Body of pancreas (tissue), 4 donors: ENCODE data around the gene MAU2. TPM values are rescaled to one million over a fixed set of nuclear protein-coding genes. Genes with fewer than 3 reads are reported as not detected.

Source experiments
- ATAC-seq: fragments of 150-250 bp; one replicate; pipeline ENCODE4 v1.9.1; 2016
- DNase-seq, 4 donors: peaks; one replicate each; pipeline ENCODE4 v3.0.0-alpha.2; 2019
- H3K27ac ChIP-seq, 4 donors: fragments of 200-600 bp; sonication (generic); 1 replicate in 3 of 4; 2 replicates in 1 of 4; pipeline versions ENCODE4 v1.5.1 to v1.6.1; 2016 to 2019; ENCODE audit warnings: mild to moderate bottlenecking in 1 of 4, mixed read lengths in 1 of 4, moderate library complexity in 1 of 4
- H3K27me3 ChIP-seq, 2 donors: fragments of 200-600 bp; sonication (generic); one replicate each; pipeline ENCODE4 v1.6.0; 2016; ENCODE audit warnings: mild to moderate bottlenecking in 1 of 2
- H3K36me3 ChIP-seq, 2 donors: fragments of 200-600 bp; sonication (generic); replicated peaks in 1 of 2; 2 replicates each; pipeline ENCODE4 v1.5.1; 2016; ENCODE audit warnings: low read depth in 2 of 2; ENCODE audit not compliant: insufficient read depth in 1 of 2
- H3K4me1 ChIP-seq: fragments of 200-600 bp; sonication (generic); one replicate; pipeline ENCODE4 v1.6.0; 2016
- H3K4me3 ChIP-seq, 2 donors: fragments of 200-600 bp; sonication (generic); 1 replicate in 1 of 2; 2 replicates in 1 of 2; pipeline ENCODE4 v1.5.1; 2016 to 2019
- H3K9me3 ChIP-seq, 3 donors: fragments of 200-600 bp; sonication (generic); 1 replicate in 2 of 3; 2 replicates in 1 of 3; pipeline ENCODE4 v1.5.1; 2016
- CTCF ChIP-seq, 7 experiments: fragments of 450-650 bp in 4 of 7; fragments of 200-600 bp in 3 of 7; sonication (generic) in 3 of 7; IDR thresholded peaks; one replicate each; pipeline ENCODE4 v1.5.1; 2016 to 2019; ENCODE audit warnings: antibody characterized with exemption in 7 of 7
- POLR2A ChIP-seq, 3 donors: fragments of 450-650 bp; IDR thresholded peaks; one replicate each; pipeline ENCODE4 v1.6.1; 2016; ENCODE audit warnings: antibody characterized with exemption in 3 of 3, mild to moderate bottlenecking in 2 of 3
- WGBS, 2 donors: methylation state at CpG; one replicate each; pipeline ENCODE4 v1.1.5; 2017; 5-methylcytosine and 5-hydroxymethylcytosine counted together
- intact Hi-C: fragments of 100-400 bp; cut with DNase I; formaldehyde crosslinking; loops from one replicate; pipeline ENCODE4 v1.15.1; 2023
- total RNA-seq, 2 donors: library from RNA; depleted of rRNA; stranded (reverse); fragments of >200 nt; gene quantifications; one replicate each; pipeline ENCODE4 v1.1.0, GENCODE V29; 2016

Gene MAU2
- total RNA-seq, 2 donors from 2014 or later, result 38.9 to 57.4 TPM

- Histone ChIP-seq H3K4me3 (peak overlapping the region in 1 of 2 donors; percentile 68), H3K9me3 (no peaks in the 10 kb centered on the region), H3K4me1 (peaks cover 65% of the 10 kb centered on the region), H3K36me3 (no peaks in the 10 kb centered on the region), H3K27me3 (no peaks in the 10 kb centered on the region), H3K27ac (peak overlapping the region; percentile 74 to 90 (median 87))
- peak; percentile 43 to 60 (median 54) for DNase-seq
- TF ChIP-seq CTCF (IDR thresholded peaks at IDR 0.05) (peak in 5 of 7 experiments; percentile 14 to 45 (median 37)), POLR2A (IDR thresholded peaks at IDR 0.05) (peak in 2 of 3 donors; percentile 5 to 36)
- no peak for ATAC-seq
- WGBS, 2 donors, result 1 to 9% methylated on average over 5 to 12 of the region's 12 CpGs
- intact Hi-C loops, result no loop called here
These were observed 86.4 kb downstream of the MAU2 start for GRCh38 chr19:19406878-19407632.

GRCh38 chr19:19407633-19407930 is 87.0 kb downstream of the MAU2 start:
- Histone ChIP-seq H3K4me3 (no peak overlapping the region), H3K27me3 (no peaks in the 10 kb centered on the region), H3K4me1 (peaks cover 65% of the 10 kb centered on the region), H3K27ac (peak overlapping the region; percentile 74 to 90 (median 87)), H3K36me3 (no peaks in the 10 kb centered on the region), H3K9me3 (no peaks in the 10 kb centered on the region)
- ATAC-seq (no peak), DNase-seq (no peak)
- TF ChIP-seq CTCF (IDR thresholded peaks at IDR 0.05) (no peak), POLR2A (IDR thresholded peaks at IDR 0.05) (no peak)
- intact Hi-C loops, result no loop called here
- 49 to 66% methylated on average over 3 to 4 of the region's 4 CpGs for WGBS, 2 donors

Other genes starting within 250 kb of the MAU2 start
- gene TMEM161A, start 182.4 kb upstream of the MAU2 start, total RNA-seq, result 10 to 100 TPM; 13.7 to 22.1 TPM
- gene MEF2B, start 150.6 kb upstream of the MAU2 start, total RNA-seq, result not detected
- 10 to 100 TPM in 1 of 2 donors, 1 to 10 TPM in 1; 5.4 to 25.4 TPM for gene BORCS8, start 128.7 kb upstream of the MAU2 start, total RNA-seq
- 10 to 100 TPM; 16.1 to 43.8 TPM for gene RFXANK, start 128.6 kb upstream of the MAU2 start, total RNA-seq
- gene NR2C2AP, start 117.4 kb upstream of the MAU2 start, total RNA-seq, result 10 to 100 TPM; 13.8 to 16.1 TPM
- gene NCAN, start 108.9 kb upstream of the MAU2 start, total RNA-seq, result not detected
- gene TM6SF2, start 47.5 kb upstream of the MAU2 start, total RNA-seq, result not detected
- gene SUGP1, start 320 bp upstream of the MAU2 start, total RNA-seq, result 10 to 100 TPM; 13.5 to 16.3 TPM
- 10 to 100 TPM; 30.0 to 35.8 TPM for gene GATAD2A, start 84.8 kb downstream of the MAU2 start, total RNA-seq
- gene TSSK6, start 194.7 kb downstream of the MAU2 start, total RNA-seq, result 1 to 10 TPM; 2.1 to 2.6 TPM
- gene NDUFA13, start 195.4 kb downstream of the MAU2 start, total RNA-seq, result 10 to 100 TPM; 32.0 to 38.4 TPM
- gene YJEFN3, start 208.1 kb downstream of the MAU2 start, total RNA-seq, result 10 to 100 TPM in 1 of 2 donors, 1 to 10 TPM in 1; 2.6 to 11.2 TPM
- gene CILP2, start 217.4 kb downstream of the MAU2 start, total RNA-seq, result under 1 TPM in 1 of 2 donors, not detected in 1; 0.66 TPM